SJCRH30 (cell line): ENCODE results near the gene GUK1. TPM values are rescaled to one million over a fixed set of nuclear protein-coding genes. Genes with fewer than 3 reads are reported as not detected.
"Not testable (repeated sequence)": the region's sequence is repeated elsewhere in the genome, so short reads cannot be mapped to it uniquely, and the experiment has no call there.

ENCODE experiments used
- DNase-seq, 2 experiments: peaks; one replicate each; pipeline ENCODE4 v3.0.0-alpha.2; 2015 to 2020
- H3K27ac ChIP-seq: fragments of 250-450 bp; sonication (Bioruptor Pico); 2 replicates; pipeline ENCODE4 v1.5.1; 2020; ENCODE audit warnings: mild to moderate bottlenecking, moderate library complexity
- H3K27me3 ChIP-seq: fragments of 250-450 bp; sonication (Bioruptor Pico); 2 replicates; pipeline ENCODE4 v1.5.1; 2020; ENCODE audit warnings: mild to moderate bottlenecking, moderate library complexity
- H3K36me3 ChIP-seq: fragments of 250-450 bp; sonication (Bioruptor Pico); 2 replicates; pipeline ENCODE4 v1.5.1; 2020; ENCODE audit warnings: mild to moderate bottlenecking, moderate library complexity
- H3K4me1 ChIP-seq: fragments of 250-450 bp; sonication (Bioruptor Pico); 2 replicates; pipeline ENCODE4 v1.5.1; 2020; ENCODE audit warnings: mild to moderate bottlenecking, moderate library complexity
- H3K4me3 ChIP-seq: fragments of 250-450 bp; sonication (Bioruptor Pico); 2 replicates; pipeline ENCODE4 v1.5.1; 2020; ENCODE audit warnings: mild to moderate bottlenecking, moderate library complexity
- H3K9me3 ChIP-seq: fragments of 250-450 bp; sonication (Bioruptor Pico); replicated peaks from 2 replicates; pipeline ENCODE4 v1.5.1; 2020; ENCODE audit warnings: mild to moderate bottlenecking, moderate library complexity
- total RNA-seq: library from RNA; depleted of rRNA; stranded (reverse); fragments of >200 nt; shearing (Covaris generic); gene quantifications from 2 replicates; pipeline ENCODE4 v1.2.3, GENCODE V29; 2014

The GUK1 gene
- total RNA-seq, 1 experiment from 2014 or later = 114 TPM

- Histone ChIP-seq H3K27ac (no peak overlapping the region), H3K27me3 (no peaks in the 10 kb centered on the region), H3K4me1 (no peaks in the 10 kb centered on the region), H3K9me3 (no peaks in the 10 kb centered on the region), H3K36me3 (no peaks in the 10 kb centered on the region), H3K4me3 (no peak overlapping the region)
- DNase-seq = no peak
Observed at GRCh38 chr1:228175316-228176023, 35.4 kb downstream of the GUK1 start.

- no peak for DNase-seq
- Histone ChIP-seq H3K27ac (no peak overlapping the region), H3K4me3 (no peak overlapping the region)
Observed at GRCh38 chr1:228176024-228176395, 35.9 kb downstream of the GUK1 start.

GRCh38 chr1:228176461-228177182 is 36.5 kb downstream of the GUK1 start:
- Histone ChIP-seq H3K27ac (no peak overlapping the region), H3K4me3 (no peak overlapping the region), H3K36me3 (no peaks in the 10 kb centered on the region), H3K9me3 (no peaks in the 10 kb centered on the region), H3K4me1 (no peaks in the 10 kb centered on the region), H3K27me3 (no peaks in the 10 kb centered on the region)
- no peak for DNase-seq

More at GRCh38 chr1:228176024-228176395, 35.9 kb downstream of the GUK1 start:
- Histone ChIP-seq H3K9me3 (no peaks in the 10 kb centered on the region), H3K36me3 (no peaks in the 10 kb centered on the region), H3K4me1 (no peaks in the 10 kb centered on the region), H3K27me3 (no peaks in the 10 kb centered on the region)

GRCh38 chr1:228177183-228177475 is 37.0 kb downstream of the GUK1 start:
- Histone ChIP-seq H3K36me3 (no peaks in the 10 kb centered on the region), H3K4me3 (no peak overlapping the region), H3K4me1 (no peaks in the 10 kb centered on the region), H3K27me3 (no peaks in the 10 kb centered on the region), H3K27ac (no peak overlapping the region), H3K9me3 (no peaks in the 10 kb centered on the region)
- no peak for DNase-seq

GRCh38 chr1:228177721-228178710 is 37.9 kb downstream of the GUK1 start:
- Histone ChIP-seq H3K27ac (no peak overlapping the region), H3K9me3 (no peaks in the 10 kb centered on the region), H3K27me3 (no peaks in the 10 kb centered on the region), H3K4me1 (no peaks in the 10 kb centered on the region), H3K4me3 (no peak overlapping the region), H3K36me3 (no peaks in the 10 kb centered on the region)
- no peak for DNase-seq

- H3K9me3 ChIP-seq = no peaks in the 10 kb centered on the region
- H3K4me1 ChIP-seq = no peaks in the 10 kb centered on the region
- H3K27ac ChIP-seq = no peak overlapping the region
- no peak for DNase-seq
- no peaks in the 10 kb centered on the region for H3K36me3 ChIP-seq
- H3K27me3 ChIP-seq = no peaks in the 10 kb centered on the region
- no peak overlapping the region for H3K4me3 ChIP-seq
Observed at GRCh38 chr1:228178737-228179684, 38.9 kb downstream of the GUK1 start.

GRCh38 chr1:228180271-228180958 is 40.3 kb downstream of the GUK1 start:
- no peak for DNase-seq
- H3K27ac ChIP-seq = no peak overlapping the region
- H3K9me3 ChIP-seq = no peaks in the 10 kb centered on the region
- no peaks in the 10 kb centered on the region for H3K36me3 ChIP-seq
- no peak overlapping the region for H3K4me3 ChIP-seq
- H3K4me1 ChIP-seq = no peaks in the 10 kb centered on the region
- no peaks in the 10 kb centered on the region for H3K27me3 ChIP-seq

GRCh38 chr1:228180959-228181644 is 41.0 kb downstream of the GUK1 start:
- Histone ChIP-seq H3K27me3 (no peaks in the 10 kb centered on the region), H3K4me3 (no peak overlapping the region), H3K4me1 (no peaks in the 10 kb centered on the region), H3K36me3 (no peaks in the 10 kb centered on the region), H3K9me3 (no peaks in the 10 kb centered on the region), H3K27ac (no peak overlapping the region)
- DNase-seq = no peak

- no peaks in the 10 kb centered on the region for H3K27me3 ChIP-seq
- no peaks in the 10 kb centered on the region for H3K9me3 ChIP-seq
- no peaks in the 10 kb centered on the region for H3K36me3 ChIP-seq
- H3K27ac ChIP-seq = no peak overlapping the region
- H3K4me1 ChIP-seq = no peaks in the 10 kb centered on the region
- H3K4me3 ChIP-seq = no peak overlapping the region
- no peak for DNase-seq
Observed at GRCh38 chr1:228181645-228182034, 41.6 kb downstream of the GUK1 start.

- no peaks in the 10 kb centered on the region for H3K4me1 ChIP-seq
- no peak for DNase-seq
- H3K36me3 ChIP-seq = no peaks in the 10 kb centered on the region
- no peak overlapping the region for H3K4me3 ChIP-seq
- no peaks in the 10 kb centered on the region for H3K9me3 ChIP-seq
- H3K27me3 ChIP-seq = no peaks in the 10 kb centered on the region
- no peak overlapping the region for H3K27ac ChIP-seq
Observed at GRCh38 chr1:228182296-228183030, 42.4 kb downstream of the GUK1 start.

GRCh38 chr1:228184152-228184551 is 44.1 kb downstream of the GUK1 start:
- DNase-seq = no peak
- Histone ChIP-seq H3K9me3 (no peaks in the 10 kb centered on the region), H3K4me1 (no peaks in the 10 kb centered on the region), H3K36me3 (no peaks in the 10 kb centered on the region), H3K27me3 (no peaks in the 10 kb centered on the region), H3K4me3 (no peak overlapping the region), H3K27ac (no peak overlapping the region)

- H3K36me3 ChIP-seq = no peaks in the 10 kb centered on the region
- H3K27me3 ChIP-seq = no peaks in the 10 kb centered on the region
- DNase-seq = no peak
- no peak overlapping the region for H3K27ac ChIP-seq
- no peaks in the 10 kb centered on the region for H3K9me3 ChIP-seq
- no peak overlapping the region for H3K4me3 ChIP-seq
- no peaks in the 10 kb centered on the region for H3K4me1 ChIP-seq
Observed at GRCh38 chr1:228185641-228185965, 45.5 kb downstream of the GUK1 start.

- DNase-seq, H3K4me1 ChIP-seq, H3K27me3 ChIP-seq, H3K36me3 ChIP-seq, H3K9me3 ChIP-seq, H3K27ac ChIP-seq, H3K4me3 ChIP-seq: not testable (repeated sequence)
Observed at GRCh38 chr1:228188249-228188648, 48.2 kb downstream of the GUK1 start.
